Ramos (cell line): Measurements from ENCODE around the gene KRTAP2-3.
"Not testable (repeated sequence)": the region's sequence is repeated elsewhere in the genome, so short reads cannot be mapped to it uniquely, and the experiment has no call there.

Experiments used
- in situ Hi-C: fragments of 300-500 bp; cut with MboI; formaldehyde crosslinking; loops from one replicate; pipeline ENCODE4 v1.14.3; 2022; ENCODE audit warnings: low sequenced_read_pairs; ENCODE audit not compliant: unreplicated experiment

The KRTAP2-3 gene

GRCh38 chr17:41060052-41060604 lies at the start of gene KRTAP2-3:
KRTAP2-3 (minus strand) TSS chr17:41060114; CDS start chr17:41060050, 64 bp downstream.
- in situ Hi-C loops, result no loop called here

GRCh38 chr17:41108728-41109386 lies 48.9 kb upstream of the KRTAP2-3 start:
- in situ Hi-C loops, result not testable (repeated sequence)

GRCh38 chr17:41107941-41108450 lies 48.1 kb upstream of the KRTAP2-3 start:
- in situ Hi-C loops, result no loop called here

GRCh38 chr17:41105347-41105746 lies 45.4 kb upstream of the KRTAP2-3 start, which contains the start of gene KRTAP4-9:
KRTAP4-9 (plus strand) TSS chr17:41105389; CDS start chr17:41105389, 0 bp downstream.
- in situ Hi-C loops, result not testable (repeated sequence)

GRCh38 chr17:41104386-41105038 lies 44.6 kb upstream of the KRTAP2-3 start:
- in situ Hi-C loops, result not testable (repeated sequence)

GRCh38 chr17:41103896-41104295 lies 44.0 kb upstream of the KRTAP2-3 start:
- in situ Hi-C loops, result no loop called here

GRCh38 chr17:41101586-41102259 lies 41.8 kb upstream of the KRTAP2-3 start, which contains the start of gene KRTAP4-16:
KRTAP4-16 (minus strand) TSS chr17:41102209; CDS start chr17:41102209, 0 bp downstream.
- in situ Hi-C loops, result no loop called here

GRCh38 chr17:41099682-41100480 lies 40.0 kb upstream of the KRTAP2-3 start:
- in situ Hi-C loops, result not testable (repeated sequence)

- in situ Hi-C loops, result no loop called here
Observed at GRCh38 chr17:41098481-41098880, 38.6 kb upstream of the KRTAP2-3 start.

- in situ Hi-C loops, result no loop called here
Observed at GRCh38 chr17:41098042-41098441, 38.1 kb upstream of the KRTAP2-3 start, which contains the start of gene KRTAP4-8. KRTAP4-8 (minus strand) TSS chr17:41098142; CDS start chr17:41098084, 58 bp downstream.

GRCh38 chr17:41096055-41096454 lies 36.1 kb upstream of the KRTAP2-3 start:
- in situ Hi-C loops, result no loop called here

GRCh38 chr17:41088760-41089352 lies 28.9 kb upstream of the KRTAP2-3 start:
- in situ Hi-C loops, result not testable (repeated sequence)

GRCh38 chr17:41084100-41084856 lies 24.4 kb upstream of the KRTAP2-3 start, which contains the start of gene KRTAP4-7:
KRTAP4-7 (plus strand) TSS chr17:41084150; CDS start chr17:41084207, 57 bp downstream.
- in situ Hi-C loops, result not testable (repeated sequence)

GRCh38 chr17:41083427-41083826 lies 23.5 kb upstream of the KRTAP2-3 start:
- in situ Hi-C loops, result not testable (repeated sequence)

- in situ Hi-C loops, result no loop called here
Observed at GRCh38 chr17:41082626-41083025, 22.7 kb upstream of the KRTAP2-3 start.

- in situ Hi-C loops, result no loop called here
Observed at GRCh38 chr17:41076788-41077187, 16.9 kb upstream of the KRTAP2-3 start.

- in situ Hi-C loops, result no loop called here
Observed at GRCh38 chr17:41073676-41074075, 13.8 kb upstream of the KRTAP2-3 start.

GRCh38 chr17:41071606-41072360 lies 11.9 kb upstream of the KRTAP2-3 start:
- in situ Hi-C loops, result no loop called here
